HG03196 (cell line): ENCODE results near the gene ARL17A.
"Not testable (repeated sequence)": the region's sequence is repeated elsewhere in the genome, so short reads cannot be mapped to it uniquely, and the experiment has no call there.

Experiments used
- ATAC-seq: cut with Tn5 transposase; IDR thresholded peaks from one replicate; pipeline ENCODE4 v1.9.1; 2021; ENCODE audit not compliant: unreplicated experiment

Gene ARL17A

DNA sequence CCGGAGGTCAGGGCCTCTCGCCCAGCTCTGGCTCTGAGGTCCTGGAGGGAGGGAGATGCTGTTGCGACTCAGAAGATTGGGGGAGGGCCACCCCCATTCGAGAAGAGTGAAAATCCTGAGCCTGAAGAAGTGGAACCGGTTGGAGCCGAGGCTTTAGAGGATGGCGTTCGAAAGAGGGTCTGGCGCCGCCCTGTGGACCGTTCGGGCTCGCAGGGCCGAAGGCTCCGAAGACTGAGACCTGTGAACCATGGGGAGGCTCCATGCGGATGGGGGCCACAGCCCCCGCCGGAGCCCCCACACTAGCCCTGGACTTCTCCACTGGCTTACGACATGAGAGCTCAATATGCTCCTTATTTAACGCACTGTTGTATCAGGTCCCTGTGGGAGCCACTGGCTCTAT is 20.3 kb downstream of the ARL17A start:
- not testable (repeated sequence) for ATAC-seq

DNA sequence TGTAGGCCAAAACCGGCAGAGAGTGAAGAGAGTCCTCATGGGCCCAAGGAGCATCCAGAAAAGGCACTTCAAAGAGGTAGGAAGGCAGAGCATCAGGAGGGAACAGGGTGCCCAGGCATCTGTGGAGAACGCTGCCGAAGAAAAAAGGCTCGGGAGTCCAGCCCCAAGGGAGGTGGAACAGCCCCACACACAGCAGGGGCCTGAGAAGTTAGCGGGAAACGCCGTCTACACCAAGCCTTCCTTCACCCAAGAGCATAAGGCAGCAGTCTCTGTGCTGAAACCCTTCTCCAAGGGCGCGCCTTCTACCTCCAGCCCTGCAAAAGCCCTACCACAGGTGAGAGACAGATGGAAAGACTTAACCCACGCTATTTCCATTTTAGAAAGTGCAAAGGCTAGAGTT is 30.9 kb downstream of the ARL17A start:
- ATAC-seq, result not testable (repeated sequence)

DNA sequence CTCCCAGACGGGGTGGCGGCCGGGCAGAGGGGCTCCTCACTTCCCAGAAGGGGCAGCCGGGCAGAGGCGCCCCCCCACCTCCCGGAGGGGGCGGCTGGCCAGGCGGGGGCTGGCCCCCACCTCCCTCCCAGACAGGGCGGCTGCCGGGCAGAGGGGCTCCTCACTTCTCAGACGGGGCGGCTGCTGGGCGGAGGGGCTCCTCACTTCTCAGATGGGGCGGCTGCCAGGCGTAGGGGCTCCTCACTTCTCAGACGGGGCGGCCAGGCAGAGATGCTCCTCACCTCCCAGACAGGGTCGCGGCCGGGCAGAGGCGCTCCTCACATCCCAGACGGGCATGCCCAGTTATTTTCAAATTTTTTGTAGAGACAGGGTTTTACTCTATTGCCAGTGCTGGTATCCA is 44.8 kb downstream of the ARL17A start:
- not testable (repeated sequence) for ATAC-seq

DNA sequence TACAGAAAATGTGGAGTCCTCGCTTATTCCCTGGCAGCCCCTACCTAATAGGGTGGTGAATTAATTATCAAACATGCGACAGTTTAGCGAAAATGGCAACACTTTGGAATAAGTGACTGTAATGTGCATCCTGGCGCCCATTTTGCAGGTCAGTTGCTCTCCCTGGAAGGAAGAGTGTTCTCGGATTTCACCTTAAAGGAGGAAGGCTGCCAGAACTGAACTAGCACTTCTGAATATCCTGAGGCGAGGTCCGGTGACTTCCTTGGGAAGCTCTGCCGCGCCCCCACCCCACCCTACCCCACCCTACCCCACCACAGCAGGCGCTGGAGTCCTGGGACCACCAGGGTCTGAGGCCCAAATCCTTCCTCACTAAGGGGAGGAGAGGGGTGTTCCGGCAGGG is 67.3 kb downstream of the ARL17A start, which contains the start of gene LRRC37A2:
TSS of gene LRRC37A2 (plus strand) at position 301 of the 400 bp plus-strand sequence. CDS start 245 bp downstream, outside the sequence.
- ATAC-seq, result not testable (repeated sequence)

DNA sequence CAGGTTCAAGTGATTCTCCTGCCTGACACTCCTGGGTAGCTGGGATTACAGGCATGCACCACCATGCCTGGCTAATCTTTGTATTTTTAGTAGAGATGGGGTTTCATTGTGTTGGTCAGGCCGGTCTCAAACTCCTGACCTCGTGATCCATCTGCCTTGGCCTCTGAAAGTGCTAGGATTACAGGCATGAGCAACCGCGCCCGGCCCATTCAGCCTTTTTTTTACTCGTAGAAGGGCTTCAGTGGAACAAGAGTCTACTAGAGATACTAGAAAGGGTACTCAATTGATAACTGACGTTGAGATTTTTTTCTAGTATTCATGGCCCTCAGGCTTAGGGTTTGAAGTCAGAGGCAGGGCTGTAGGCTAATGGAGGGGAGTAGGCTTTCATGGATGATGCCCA is 73.6 kb downstream of the ARL17A start:
- not testable (repeated sequence) for ATAC-seq

DNA sequence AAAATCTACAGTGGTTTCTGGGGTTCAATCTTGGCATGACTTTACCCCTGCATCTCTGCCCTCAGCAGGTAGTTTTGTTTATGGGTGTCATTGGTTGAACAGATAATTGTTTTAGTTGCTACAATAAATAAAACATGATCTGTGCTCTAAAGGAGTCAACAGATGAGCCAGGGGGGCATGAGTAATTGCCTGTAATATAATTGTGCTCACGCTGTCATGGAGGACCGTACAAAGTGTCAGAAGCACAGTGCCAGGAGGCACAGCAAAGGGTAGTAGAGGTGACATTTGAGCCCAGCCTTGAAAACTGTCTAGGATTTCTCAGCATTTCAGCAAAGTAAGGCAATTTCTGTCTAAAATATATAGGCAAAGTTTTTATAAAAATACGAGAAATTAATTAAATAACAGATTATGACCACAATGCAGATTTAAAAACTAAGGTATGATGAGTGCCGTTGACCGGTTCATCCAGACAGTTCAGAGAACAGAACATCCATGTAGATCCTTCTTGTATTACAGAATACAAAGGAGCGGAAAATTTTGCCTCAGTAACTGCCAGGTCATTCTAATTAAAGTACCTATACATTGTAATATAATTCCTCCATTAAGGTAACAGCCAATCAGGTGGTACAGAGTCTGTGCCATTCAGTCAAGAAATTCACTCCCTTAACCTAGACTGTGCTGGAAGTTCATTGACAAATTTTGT is 79.9 kb downstream of the ARL17A start:
- not testable (repeated sequence) for ATAC-seq

DNA sequence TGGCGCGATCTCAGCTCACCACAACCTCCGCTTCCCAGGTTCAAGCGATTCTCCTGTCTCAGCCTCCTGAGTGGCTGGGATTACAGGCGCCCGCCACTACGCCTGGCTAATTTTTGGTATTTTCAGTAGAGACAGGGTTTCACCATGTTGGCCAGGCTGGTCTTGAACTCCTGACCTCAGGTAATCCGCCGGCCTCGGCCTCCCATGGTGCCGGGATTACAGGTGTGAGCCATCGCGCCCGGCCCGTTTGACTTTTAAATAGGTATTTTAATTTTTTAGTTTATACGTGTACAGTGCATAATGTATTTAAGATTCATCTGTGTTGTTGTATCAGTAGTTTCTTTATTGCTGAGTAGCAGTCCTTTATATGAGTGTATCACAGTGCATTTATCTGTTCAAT is 87.5 kb downstream of the ARL17A start:
- ATAC-seq, result not testable (repeated sequence)

DNA sequence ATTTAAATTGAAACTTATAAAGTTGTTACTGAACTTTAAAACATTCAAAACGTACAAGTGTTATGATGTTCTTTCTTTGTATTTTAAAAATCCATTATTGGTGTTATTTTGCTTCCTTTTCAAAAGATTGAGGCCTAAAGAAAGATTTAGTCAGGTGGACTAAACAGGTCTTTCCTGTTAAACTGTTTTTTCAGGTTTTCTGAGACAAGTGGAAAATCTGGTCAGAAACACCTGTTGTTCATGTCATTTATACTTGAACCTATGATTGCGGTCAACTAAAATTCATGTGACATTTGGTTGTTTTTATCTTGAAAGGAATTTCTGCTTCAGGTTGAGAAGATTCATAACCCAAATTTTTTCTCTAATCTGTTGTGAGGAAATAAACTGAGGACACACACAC is 98.2 kb downstream of the ARL17A start:
- not testable (repeated sequence) for ATAC-seq

DNA sequence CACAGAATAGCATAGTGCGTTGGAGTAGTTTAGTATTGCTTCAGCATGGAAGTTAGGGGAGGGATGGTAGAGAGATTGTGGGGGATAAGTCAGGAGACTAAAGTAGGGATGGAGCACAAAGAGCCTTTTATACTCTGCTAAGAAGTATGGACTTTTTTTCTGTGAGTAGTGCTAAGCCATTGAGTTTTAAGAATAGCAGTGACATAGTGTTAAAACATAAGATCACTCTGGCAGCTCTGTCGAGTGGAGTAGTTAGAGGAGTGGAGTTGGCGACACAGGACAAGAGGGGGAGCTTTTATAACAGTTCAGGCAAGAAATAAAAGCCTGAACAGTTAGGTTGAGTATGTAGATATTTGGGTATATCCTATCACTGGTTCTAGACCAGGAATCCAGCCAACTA is 100.7 kb downstream of the ARL17A start:
- not testable (repeated sequence) for ATAC-seq

DNA sequence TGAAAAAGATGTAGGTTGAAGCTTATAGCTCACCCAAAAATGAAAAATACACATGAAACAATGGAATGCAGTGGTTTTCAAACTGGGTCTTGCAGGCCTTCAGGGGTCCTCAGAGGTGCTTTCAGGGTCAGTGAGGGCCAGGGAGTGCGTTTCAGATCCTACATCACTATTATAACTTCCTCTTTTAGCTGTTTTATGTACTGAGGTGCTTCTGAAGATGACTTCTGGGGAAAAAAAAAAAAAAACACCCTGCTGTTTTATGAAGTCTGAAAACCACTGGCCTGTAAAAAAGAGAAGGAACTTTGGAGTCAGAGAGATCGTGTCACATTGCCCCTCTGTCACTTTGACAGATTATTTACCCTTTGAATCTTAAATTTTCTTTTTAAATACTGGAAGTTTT is 103.9 kb downstream of the ARL17A start:
- ATAC-seq, result not testable (repeated sequence)

DNA sequence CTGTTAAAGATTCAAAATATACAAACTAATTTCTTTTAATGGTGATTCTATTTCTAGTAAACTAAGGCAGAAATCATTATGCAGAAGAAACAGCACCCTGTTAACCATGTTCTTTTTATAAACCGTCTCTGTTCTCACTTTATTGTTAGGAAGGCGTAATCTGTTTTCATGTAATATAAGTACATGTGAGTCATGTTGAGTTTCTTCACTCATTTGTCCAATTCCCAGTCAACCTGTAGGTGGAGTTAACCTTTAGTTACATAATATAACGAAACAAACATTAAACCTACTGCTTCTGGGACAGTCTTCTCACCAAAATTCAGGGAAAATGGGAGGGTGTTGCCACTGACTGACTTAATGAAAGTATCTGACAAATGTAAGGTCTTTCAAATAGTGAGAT is 105.0 kb downstream of the ARL17A start:
- not testable (repeated sequence) for ATAC-seq

DNA sequence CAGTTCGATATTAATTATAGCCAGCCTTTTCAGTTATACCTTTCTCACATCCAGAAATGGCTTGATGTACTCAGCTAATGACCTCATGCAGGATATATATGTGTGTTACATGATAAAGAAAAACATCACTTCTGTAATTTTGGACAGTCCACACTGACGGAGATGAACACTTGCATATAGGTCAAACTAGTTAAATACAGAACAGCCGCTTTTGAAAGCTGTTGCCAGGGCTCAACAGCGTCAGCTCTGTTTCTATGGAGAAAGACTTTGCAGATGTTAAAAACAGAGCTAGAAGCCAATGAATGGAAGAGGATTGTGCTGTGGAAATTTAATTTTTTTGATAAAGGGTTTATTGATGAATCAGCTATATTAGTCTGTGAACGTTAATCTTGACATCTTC is 111.9 kb downstream of the ARL17A start:
- not testable (repeated sequence) for ATAC-seq
